NT2/D1 (cell line): ENCODE measurements around the gene RINL.
"Not testable (repeated sequence)": the region's sequence is repeated elsewhere in the genome, so short reads cannot be mapped to it uniquely, and the experiment has no call there.

Experiments
- DNase-seq: peaks from one replicate; pipeline ENCODE4 v3.0.0-alpha.2; 2011; ENCODE audit warnings: low read depth, low spot score
- H3K27me3 ChIP-seq: 2 replicates; pipeline ENCODE4 v1.6.0; 2011; ENCODE audit warnings: mild to moderate bottlenecking; ENCODE audit not compliant: insufficient read length, insufficient read depth
- H3K36me3 ChIP-seq: 2 replicates; pipeline ENCODE4 v1.6.1; 2011; ENCODE audit warnings: mild to moderate bottlenecking, low read length, mixed read lengths; ENCODE audit not compliant: insufficient read depth, insufficient read length
- H3K4me1 ChIP-seq: 2 replicates; pipeline ENCODE4 v1.5.1; 2011; ENCODE audit not compliant: insufficient read depth, insufficient read length
- H3K4me3 ChIP-seq: 2 replicates; pipeline ENCODE4 v1.5.1; 2011; ENCODE audit warnings: low read depth; ENCODE audit not compliant: insufficient read length
- H3K9ac ChIP-seq: 2 replicates; pipeline ENCODE4 v1.6.0; 2011; ENCODE audit warnings: low read depth; ENCODE audit not compliant: insufficient read length
- H3K9me3 ChIP-seq: 2 replicates; pipeline ENCODE4 v1.5.1; 2011; ENCODE audit warnings: mild to moderate bottlenecking, low read length; ENCODE audit not compliant: insufficient read depth
- SUZ12 ChIP-seq: IDR thresholded peaks from 2 replicates; pipeline ENCODE4 v1.6.1; 2011; ENCODE audit not compliant: insufficient read length, insufficient read depth; ENCODE audit errors: extremely low read depth
- YY1 ChIP-seq: IDR thresholded peaks from 2 replicates; pipeline ENCODE4 v1.6.1; 2011; ENCODE audit not compliant: insufficient read length, insufficient read depth
- ZNF274 ChIP-seq: IDR thresholded peaks from 2 replicates; pipeline ENCODE4 v1.6.1; 2011; ENCODE audit warnings: mild to moderate bottlenecking, low read depth, low read length

RINL gene

DNA sequence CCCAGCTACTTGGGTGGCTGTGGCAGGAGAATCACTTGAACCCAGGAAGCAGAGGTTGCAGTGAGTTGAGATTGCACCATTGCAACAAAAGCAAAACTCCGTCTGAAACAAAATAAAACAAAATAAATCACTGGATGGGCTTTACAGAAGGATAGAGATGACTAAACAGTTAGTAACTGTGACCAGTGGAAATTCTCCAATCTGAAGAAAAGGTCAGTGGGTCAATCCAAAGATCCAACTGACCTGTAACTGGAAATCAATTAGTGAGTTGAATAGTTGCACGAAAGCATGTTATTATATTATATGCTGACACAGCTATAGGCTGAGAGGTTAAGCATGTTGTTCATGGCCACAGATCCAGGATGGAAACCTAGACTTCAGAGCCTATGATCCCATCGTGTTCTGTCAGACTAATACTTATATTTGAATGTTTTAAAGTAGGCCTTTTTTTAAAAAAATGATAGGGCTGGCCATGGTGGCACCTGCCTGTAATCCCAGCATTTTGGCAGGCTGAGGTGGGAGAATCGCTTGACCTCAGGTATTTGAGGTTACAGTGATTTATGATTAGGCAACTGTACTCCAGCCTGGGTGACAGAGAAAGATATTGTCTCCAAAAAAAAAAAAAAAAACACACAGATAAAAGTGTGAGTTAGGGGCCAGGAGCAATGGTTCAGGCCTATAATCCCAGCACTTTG, 47.9 kb downstream of the RINL start:
- Histone ChIP-seq H3K36me3 (peaks cover 16% of the 10 kb centered on the region), H3K4me1 (peaks cover 3% of the 10 kb centered on the region), H3K27me3 (no peaks in the 10 kb centered on the region), H3K9me3 (no peaks in the 10 kb centered on the region), H3K4me3 (no peak overlapping the region), H3K9ac (no peak overlapping the region)
- TF ChIP-seq SUZ12 (no peak), ZNF274 (no peak), YY1 (no peak)
- DNase-seq, result no peak

DNA sequence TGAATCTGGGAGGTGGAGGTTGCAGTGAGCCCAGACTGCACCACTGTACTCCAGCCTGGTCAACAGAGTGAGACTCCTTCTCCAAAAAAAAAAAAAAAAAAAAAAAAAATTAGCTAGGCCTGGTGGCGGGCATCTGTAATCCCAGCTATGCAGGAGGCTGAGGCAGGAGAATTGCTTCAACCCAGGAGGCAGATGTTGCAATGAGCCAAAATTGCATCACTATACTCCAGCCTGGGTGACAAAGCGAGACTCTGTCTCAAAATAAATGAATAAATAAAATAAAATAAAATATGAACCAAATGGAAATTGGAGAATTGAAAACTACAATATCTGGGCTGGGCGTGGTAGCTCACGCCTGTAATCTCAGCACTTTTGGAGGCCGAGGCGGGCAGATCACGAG, 48.9 kb downstream of the RINL start:
- not testable (repeated sequence) for H3K4me3 ChIP-seq, H3K9ac ChIP-seq, H3K27me3 ChIP-seq, H3K4me1 ChIP-seq, H3K9me3 ChIP-seq, DNase-seq
- H3K36me3 ChIP-seq, result peaks cover 16% of the 10 kb centered on the region

DNA sequence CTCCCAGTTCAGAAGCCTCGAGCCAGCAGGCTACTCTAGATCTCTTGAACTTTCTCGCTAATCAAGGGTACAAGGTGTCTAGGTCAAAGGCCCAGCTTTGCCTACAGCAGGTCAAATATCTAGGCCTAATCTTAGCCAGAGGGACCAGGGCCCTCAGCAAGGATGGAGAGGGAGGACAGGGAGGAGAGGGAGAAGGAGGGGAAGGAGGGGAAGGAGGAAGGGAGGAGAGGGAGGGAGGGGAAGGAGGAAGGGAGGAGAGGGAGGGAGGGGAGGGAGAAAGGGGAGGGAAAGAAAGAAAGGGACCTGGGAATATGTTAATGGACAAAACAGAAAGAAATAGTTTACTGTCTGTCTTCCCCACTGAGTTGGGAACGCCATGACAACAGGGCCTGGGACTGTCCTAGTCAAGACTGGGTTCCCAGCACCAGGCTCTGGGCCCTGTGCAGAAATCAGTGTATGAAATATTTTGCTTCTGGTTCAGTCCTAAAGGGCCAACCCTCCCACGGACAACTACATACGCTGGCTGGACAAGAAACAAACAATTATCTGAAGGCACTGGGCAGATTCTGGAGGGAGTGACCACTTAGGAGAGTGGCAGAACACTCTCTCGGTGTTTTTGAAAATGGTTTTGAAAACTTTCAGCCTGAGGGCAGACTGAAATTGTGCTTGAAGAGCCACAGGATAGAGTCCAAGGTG, 51.1 kb downstream of the RINL start:
- Histone ChIP-seq H3K4me3 (no peak overlapping the region), H3K9me3 (no peaks in the 10 kb centered on the region; the same call in 1 of the 2 replicates), H3K9ac (no peak overlapping the region), H3K4me1 (peaks cover 3% of the 10 kb centered on the region), H3K27me3 (no peaks in the 10 kb centered on the region), H3K36me3 (peaks cover 16% of the 10 kb centered on the region)
- TF ChIP-seq YY1, result no peak
- no peak for TF ChIP-seq SUZ12
- TF ChIP-seq ZNF274, result no peak
- no peak for DNase-seq

DNA sequence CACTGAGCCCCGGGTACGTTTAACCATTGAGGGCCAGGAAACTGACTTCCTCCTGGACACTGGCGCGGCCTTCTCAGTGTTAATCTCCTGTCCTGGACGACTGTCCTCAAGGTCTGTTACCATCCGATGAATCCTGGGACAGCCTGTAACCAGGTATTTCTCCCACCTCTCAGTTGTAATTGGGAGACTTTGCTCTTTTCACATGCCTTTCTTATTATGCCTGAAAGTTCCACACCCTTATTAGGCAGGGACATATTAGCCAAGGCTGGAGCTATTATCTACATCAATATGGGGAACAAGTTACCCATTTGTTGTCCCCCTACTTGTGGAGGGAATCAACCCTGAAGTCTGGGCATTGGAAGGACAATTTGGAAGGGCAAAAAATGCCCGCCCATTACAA, 52.1 kb downstream of the RINL start:
- not testable (repeated sequence) for H3K9ac ChIP-seq, H3K4me3 ChIP-seq, DNase-seq, H3K27me3 ChIP-seq, H3K4me1 ChIP-seq
- peaks cover 16% of the 10 kb centered on the region for H3K36me3 ChIP-seq
- peaks cover 11% of the 10 kb centered on the region; the same call in 1 of the 2 replicates for H3K9me3 ChIP-seq

DNA sequence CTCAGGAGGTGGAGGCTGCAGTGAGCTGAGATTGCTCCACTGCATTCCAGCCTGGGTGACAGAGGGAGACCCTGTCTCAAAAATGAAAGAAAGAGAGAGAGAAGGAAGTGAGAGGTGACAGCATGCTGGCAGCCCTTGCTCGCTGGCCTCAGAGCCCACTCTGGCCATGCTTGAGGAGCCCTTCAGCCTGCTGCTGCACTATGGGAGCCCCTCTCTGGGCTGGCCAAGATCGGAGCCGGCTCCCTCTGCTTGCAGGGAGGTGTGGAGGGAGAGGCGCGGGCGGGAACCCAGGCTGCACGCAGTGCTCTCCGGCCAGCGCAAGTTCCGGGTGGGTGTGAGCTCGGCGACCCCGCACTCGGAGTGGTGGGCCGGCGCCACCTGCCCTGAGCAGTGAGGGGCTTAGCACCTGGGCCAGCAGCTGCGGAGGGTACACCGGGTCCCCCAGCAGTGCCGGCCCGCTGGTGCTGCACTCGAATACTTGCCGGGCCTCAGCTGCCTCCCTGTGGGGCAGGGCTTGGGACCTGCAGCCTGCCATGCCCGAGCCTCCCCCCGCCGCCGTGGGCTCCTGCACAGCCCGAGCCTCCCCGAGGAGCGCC, 56.7 kb downstream of the RINL start:
- H3K9ac ChIP-seq, H3K4me3 ChIP-seq, H3K27me3 ChIP-seq, DNase-seq, H3K4me1 ChIP-seq: not testable (repeated sequence)
- Histone ChIP-seq H3K9me3 (peaks cover 13% of the 10 kb centered on the region; the same call in 1 of the 2 replicates), H3K36me3 (peaks cover 14% of the 10 kb centered on the region)

DNA sequence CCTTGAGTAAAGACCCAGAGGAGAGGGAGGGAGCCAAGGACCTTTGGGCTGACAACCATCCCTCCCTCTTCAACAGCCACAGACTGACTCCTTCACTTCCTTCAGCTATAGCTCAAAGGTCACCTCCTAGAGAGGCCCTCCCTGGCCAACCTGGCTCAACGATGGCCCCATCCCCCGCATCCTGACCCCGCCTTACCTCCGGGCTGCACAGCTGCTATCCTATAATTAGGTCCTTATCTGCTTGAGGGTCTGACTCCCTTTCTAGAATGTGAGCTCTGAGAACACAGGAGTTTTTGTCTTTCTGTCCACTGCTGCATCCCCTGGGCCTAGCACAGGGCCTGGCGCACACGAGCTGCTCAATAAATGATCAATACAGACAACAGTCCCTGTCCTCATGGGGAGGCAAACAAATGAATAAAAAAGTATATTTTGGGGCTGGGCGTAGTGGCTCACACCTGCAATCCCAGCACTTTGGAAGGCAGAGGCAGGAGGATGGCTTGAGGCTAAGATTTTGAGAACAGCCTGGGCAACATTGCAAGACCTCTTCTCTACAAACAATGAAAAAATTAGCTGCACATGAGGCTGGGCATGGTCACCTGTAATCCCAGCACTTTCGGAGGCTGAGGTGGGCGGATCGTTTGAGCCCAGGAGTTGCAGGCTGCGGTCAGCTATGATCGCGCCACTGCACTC, 58.7 kb downstream of the RINL start:
- H3K9me3 ChIP-seq, result peaks cover 13% of the 10 kb centered on the region; the same call in 1 of the 2 replicates
- H3K9ac ChIP-seq, result no peak overlapping the region
- H3K27me3 ChIP-seq, result no peaks in the 10 kb centered on the region
- peaks cover 4% of the 10 kb centered on the region for H3K4me1 ChIP-seq
- TF ChIP-seq SUZ12 (no peak), YY1 (no peak), ZNF274 (no peak)
- H3K4me3 ChIP-seq, result no peak overlapping the region
- H3K36me3 ChIP-seq, result peaks cover 25% of the 10 kb centered on the region
- no peak for DNase-seq
